Muscle of leg (tissue), 11 donors: ENCODE results near the gene SMC1B. TPM values are rescaled to one million over a fixed set of nuclear protein-coding genes. Genes with fewer than 3 reads are reported as not detected.
"Not testable (repeated sequence)": the region's sequence is repeated elsewhere in the genome, so short reads cannot be mapped to it uniquely, and the experiment has no call there.

ENCODE experiments used
- DNase-seq: peaks from one replicate; pipeline ENCODE4 v3.0.0; 2013
- H3K27ac ChIP-seq: one replicate; pipeline ENCODE4 v1.5.1; 2013; ENCODE audit warnings: mild to moderate bottlenecking, low read length, control low read depth
- H3K27me3 ChIP-seq: one replicate; pipeline ENCODE4 v1.6.1; 2013; ENCODE audit warnings: low read length; ENCODE audit not compliant: control insufficient read depth, insufficient read depth
- H3K36me3 ChIP-seq: one replicate; pipeline ENCODE4 v1.6.1; 2013; ENCODE audit warnings: low read length; ENCODE audit not compliant: control insufficient read depth, insufficient read depth
- H3K4me1 ChIP-seq: one replicate; pipeline ENCODE4 v1.6.1; 2013; ENCODE audit warnings: low read length; ENCODE audit not compliant: control insufficient read depth, insufficient read depth
- H3K4me3 ChIP-seq: one replicate; pipeline ENCODE4 v1.5.1; 2013; ENCODE audit warnings: low read length, control low read depth
- H3K9me3 ChIP-seq: replicated peaks from 2 replicates; pipeline ENCODE4 v1.6.1; 2013; ENCODE audit warnings: low read depth, low read length; ENCODE audit not compliant: control insufficient read depth
- WGBS: methylation state at CpG from one replicate; pipeline ENCODE4 v1.1.5; 2013; ENCODE audit warnings: missing lambda C conversion rate; ENCODE audit not compliant: insufficient coverage; 5-methylcytosine and 5-hydroxymethylcytosine counted together
- polyA plus RNA-seq, 8 donors: library from polyadenylated mRNA; unstranded; fragments of 120-200 nt; gene quantifications; one replicate each; pipeline versions ENCODE4 v1.2.1 to v1.2.3, GENCODE V29; 2013; ENCODE audit warnings: inconsistent platforms in 1 of 8, low replicate concordance in 1 of 8; ENCODE audit not compliant: insufficient read length in 8 of 8, insufficient read depth in 1 of 8
- total RNA-seq: library from RNA; stranded (reverse); fragments of 120-200 nt; gene quantifications from one replicate; pipeline ENCODE4 v1.2.4, GENCODE V29; 2013

SMC1B gene
- total and polyA plus RNA-seq, 9 donors: 0.04 to 0.16 (median 0.08) TPM; not detected in 1

DNA sequence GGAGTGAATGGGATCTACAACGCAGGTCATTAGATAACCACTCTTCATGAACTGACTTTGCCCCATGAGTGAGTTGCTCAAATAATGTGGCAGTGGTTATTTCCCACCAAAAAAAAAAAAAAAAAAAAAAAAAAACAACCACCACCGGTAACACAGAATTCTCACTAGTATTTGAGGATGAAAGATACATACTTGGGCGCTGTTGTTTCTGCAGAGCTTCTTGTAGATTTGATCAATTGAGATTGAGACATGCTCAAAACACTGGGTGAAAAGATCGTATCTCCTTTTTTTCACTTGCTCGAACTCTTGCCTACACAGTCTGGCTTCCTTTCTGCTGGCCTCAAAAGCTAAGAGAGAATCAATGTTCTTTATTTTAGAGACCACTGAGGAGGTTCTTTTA is 59.6 kb downstream of the SMC1B start:
- no peak overlapping the region for H3K27ac ChIP-seq
- 100% methylated on average over 1 of the region's 5 CpGs for WGBS
- H3K9me3 ChIP-seq: no peaks in the 10 kb centered on the region
- H3K4me3 ChIP-seq: no peak overlapping the region
- H3K27me3 ChIP-seq: no peaks in the 10 kb centered on the region
- H3K4me1 ChIP-seq: no peaks in the 10 kb centered on the region
- no peak for DNase-seq
- H3K36me3 ChIP-seq: no peaks in the 10 kb centered on the region

DNA sequence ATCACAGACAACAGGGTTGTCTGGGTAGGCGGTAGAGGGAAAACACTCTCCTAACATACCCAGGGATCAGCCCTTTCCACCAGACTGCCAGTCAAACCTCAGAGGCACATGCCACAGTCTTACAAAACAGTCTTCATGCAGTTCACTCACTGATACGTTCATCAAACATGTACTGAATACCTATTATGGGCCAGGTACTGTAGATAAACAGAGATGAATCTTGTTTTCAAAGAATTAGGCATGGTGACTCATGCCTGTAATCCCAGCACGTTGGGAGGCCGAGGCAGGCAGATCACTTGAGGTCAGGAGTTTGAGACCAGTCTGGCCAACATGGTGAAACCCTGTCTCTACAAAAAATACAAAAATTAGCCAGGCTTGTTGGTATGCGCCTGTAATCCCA is 60.6 kb downstream of the SMC1B start:
- not testable (repeated sequence) for H3K27ac ChIP-seq, H3K36me3 ChIP-seq, DNase-seq, H3K4me3 ChIP-seq, H3K27me3 ChIP-seq, H3K9me3 ChIP-seq, H3K4me1 ChIP-seq
- WGBS: 100% methylated on average over 1 of the region's 5 CpGs

DNA sequence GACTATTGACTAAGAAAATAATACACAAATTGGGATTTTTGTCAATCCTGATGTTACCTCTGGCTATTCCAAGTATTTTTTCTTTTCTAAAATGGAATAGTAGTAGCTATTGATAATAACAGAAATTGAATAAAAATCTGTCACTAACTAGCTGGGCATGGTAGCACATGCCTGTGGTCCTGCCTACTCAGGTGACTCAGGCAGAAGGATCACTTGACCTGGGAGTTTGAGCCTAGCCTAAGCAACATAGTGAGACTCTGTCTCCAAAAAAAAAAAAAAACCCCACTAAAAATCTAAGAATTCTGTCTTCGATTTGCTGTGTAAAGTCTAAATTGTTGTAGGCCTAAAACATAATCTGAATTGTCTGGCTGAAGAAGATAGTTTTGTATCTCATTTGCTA is 61.4 kb downstream of the SMC1B start:
- no peaks in the 10 kb centered on the region for H3K4me1 ChIP-seq
- WGBS: no CpG with 5 or more reads among the region's 1 CpG
- no peak overlapping the region for H3K4me3 ChIP-seq
- peaks cover 1% of the 10 kb centered on the region for H3K36me3 ChIP-seq
- H3K9me3 ChIP-seq: no peaks in the 10 kb centered on the region
- DNase-seq: no peak
- H3K27ac ChIP-seq: no peak overlapping the region
- H3K27me3 ChIP-seq: no peaks in the 10 kb centered on the region

DNA sequence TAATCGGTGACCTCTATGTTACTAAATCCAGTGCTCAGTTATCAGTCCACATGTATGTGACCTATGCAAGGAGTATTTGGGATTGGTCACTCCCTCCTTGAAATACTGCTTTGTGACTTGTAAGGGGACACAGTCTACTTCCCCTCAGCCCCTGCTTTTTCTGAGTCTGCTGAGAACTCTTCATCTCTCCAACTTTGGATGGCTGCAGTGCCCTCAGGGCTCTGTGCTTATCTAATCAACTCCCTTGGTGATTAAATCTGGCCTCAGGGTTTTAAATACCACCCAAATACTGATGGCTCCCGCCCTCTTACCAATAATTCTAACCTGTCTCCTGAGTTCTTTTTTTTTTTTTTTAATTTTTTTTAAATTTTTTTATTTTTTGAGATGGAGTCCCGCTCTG is 63.5 kb downstream of the SMC1B start:
- Histone ChIP-seq H3K4me3 (no peak overlapping the region), H3K36me3 (peaks cover 5% of the 10 kb centered on the region), H3K9me3 (no peaks in the 10 kb centered on the region), H3K27ac (no peak overlapping the region), H3K27me3 (no peaks in the 10 kb centered on the region), H3K4me1 (no peaks in the 10 kb centered on the region)
- DNase-seq: no peak
- no CpG with 5 or more reads among the region's 3 CpGs for WGBS

DNA sequence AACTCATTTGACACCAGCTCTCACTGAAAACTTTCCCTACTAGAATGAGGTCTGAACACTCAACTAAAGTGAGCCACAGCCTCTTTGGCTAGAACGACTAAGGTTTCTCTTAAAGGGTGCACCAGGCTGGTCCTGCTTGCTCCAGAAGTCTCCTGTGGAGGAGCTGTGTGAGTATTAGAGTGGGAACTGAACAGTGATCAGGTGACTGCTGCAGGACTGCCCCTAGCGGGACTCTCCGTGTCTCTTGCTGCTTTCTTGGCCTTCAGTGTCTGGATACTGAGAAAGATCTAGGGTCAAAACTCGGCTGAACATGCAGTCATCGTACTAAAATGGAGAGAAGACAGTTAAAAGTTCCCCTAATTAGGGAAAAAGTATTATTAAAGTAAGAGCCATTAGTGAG is 69.1 kb downstream of the SMC1B start:
- peaks cover 6% of the 10 kb centered on the region for H3K4me1 ChIP-seq
- H3K4me3 ChIP-seq: no peak overlapping the region
- H3K36me3 ChIP-seq: peaks cover 29% of the 10 kb centered on the region
- 30% methylated on average over 3 of the region's 5 CpGs for WGBS
- no peaks in the 10 kb centered on the region for H3K27me3 ChIP-seq
- H3K9me3 ChIP-seq: no peaks in the 10 kb centered on the region
- H3K27ac ChIP-seq: no peak overlapping the region
- no peak for DNase-seq

DNA sequence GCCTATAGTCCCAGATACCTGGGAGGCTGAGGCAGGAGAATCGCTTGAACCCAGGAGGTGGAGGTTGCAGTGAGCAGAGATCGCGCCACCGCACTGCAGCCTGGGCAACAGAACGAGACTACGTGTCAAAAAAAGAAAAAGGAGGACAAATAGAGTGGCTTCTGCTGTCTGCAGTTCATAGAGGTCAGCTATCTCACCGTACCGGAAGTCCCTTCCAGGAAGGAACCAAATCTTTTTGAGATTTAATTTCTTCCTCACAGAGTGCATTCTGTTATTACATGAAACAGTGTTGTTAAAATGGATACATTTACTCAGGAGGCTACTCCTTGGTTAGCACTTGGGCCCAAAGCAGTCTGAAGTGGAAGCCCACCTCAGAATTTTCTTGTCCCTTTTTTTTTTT is 70.3 kb downstream of the SMC1B start:
- Histone ChIP-seq H3K27ac (no peak overlapping the region), H3K4me3 (no peak overlapping the region), H3K36me3 (peaks cover 36% of the 10 kb centered on the region), H3K27me3 (no peaks in the 10 kb centered on the region), H3K4me1 (peaks cover 6% of the 10 kb centered on the region), H3K9me3 (no peaks in the 10 kb centered on the region)
- WGBS: 96% methylated on average over 3 of the region's 8 CpGs
- no peak for DNase-seq

DNA sequence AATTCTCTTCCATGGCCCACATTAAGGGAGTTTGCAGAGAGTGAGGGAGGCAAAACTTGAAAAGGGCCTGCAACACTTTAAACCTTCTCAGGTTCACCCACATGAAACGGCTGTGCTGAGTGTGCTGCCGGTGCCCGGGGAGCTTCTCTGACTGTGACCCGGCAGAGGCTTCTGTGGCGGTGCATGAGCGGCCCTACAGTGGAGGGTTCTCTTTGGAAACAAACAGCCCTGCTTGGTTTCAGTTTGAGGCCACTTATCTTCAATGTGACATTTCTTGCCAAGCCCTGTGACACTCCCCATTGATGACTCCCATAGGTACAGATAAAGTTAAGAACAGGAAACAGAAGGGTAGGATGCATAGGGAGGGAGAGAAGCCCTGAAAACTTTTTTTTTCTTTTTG is 71.9 kb downstream of the SMC1B start:
- peak; percentile 24 for DNase-seq
- Histone ChIP-seq H3K4me1 (peaks cover 16% of the 10 kb centered on the region), H3K9me3 (no peaks in the 10 kb centered on the region), H3K27me3 (no peaks in the 10 kb centered on the region), H3K4me3 (no peak overlapping the region), H3K27ac (no peak overlapping the region), H3K36me3 (peaks cover 36% of the 10 kb centered on the region)
- 60% methylated on average over 1 of the region's 6 CpGs for WGBS

DNA sequence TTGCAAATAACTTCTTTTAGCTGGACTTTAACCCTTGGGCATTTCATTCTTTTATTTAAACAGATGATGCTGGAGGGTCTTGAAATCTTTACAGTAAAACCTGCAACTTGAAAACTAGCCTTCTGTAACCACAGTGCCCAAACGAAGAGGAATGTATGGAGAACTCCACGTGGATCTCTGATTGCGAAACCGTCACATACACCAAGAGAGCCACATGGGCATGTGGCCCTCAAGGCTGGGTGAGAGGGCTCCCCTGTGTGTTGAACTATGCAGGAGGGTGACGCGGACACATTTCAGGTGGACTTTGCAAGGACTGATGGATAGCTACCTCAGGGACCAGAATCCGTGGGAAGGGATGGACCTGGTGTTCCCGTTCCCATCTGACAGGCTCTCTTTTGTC is 73.1 kb downstream of the SMC1B start:
- Histone ChIP-seq H3K27ac (no peak overlapping the region), H3K4me1 (peaks cover 26% of the 10 kb centered on the region), H3K36me3 (peaks cover 34% of the 10 kb centered on the region), H3K4me3 (no peak overlapping the region), H3K27me3 (no peaks in the 10 kb centered on the region), H3K9me3 (no peaks in the 10 kb centered on the region)
- no peak for DNase-seq
- WGBS: 86% methylated on average over 6 of the region's 8 CpGs

DNA sequence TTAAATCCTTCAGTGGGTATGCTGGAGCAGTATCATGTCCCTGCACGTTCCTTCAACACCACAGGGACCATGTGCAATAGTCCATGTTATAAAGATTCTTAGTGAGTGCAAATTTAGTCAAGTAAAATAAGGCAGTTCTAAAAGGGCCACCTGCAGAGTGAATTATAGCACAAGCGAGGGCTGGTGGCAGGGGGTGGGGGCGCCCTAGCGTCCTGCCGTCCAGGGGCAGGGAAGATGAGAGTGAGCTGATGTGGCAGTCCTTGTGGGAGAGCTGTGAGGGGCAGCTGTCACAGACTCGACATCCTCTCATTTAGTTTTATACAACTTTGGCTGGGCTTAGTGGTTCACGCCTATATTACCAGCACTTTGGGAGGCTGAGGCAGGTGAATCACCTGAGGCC is 74.6 kb downstream of the SMC1B start:
- peaks cover 39% of the 10 kb centered on the region for H3K4me1 ChIP-seq
- H3K27me3 ChIP-seq: no peaks in the 10 kb centered on the region
- no peak overlapping the region for H3K27ac ChIP-seq
- H3K36me3 ChIP-seq: peaks cover 40% of the 10 kb centered on the region
- H3K4me3 ChIP-seq: no peak overlapping the region
- H3K9me3 ChIP-seq: no peaks in the 10 kb centered on the region
- no peak for DNase-seq
- WGBS: 100% methylated on average over 2 of the region's 7 CpGs

DNA sequence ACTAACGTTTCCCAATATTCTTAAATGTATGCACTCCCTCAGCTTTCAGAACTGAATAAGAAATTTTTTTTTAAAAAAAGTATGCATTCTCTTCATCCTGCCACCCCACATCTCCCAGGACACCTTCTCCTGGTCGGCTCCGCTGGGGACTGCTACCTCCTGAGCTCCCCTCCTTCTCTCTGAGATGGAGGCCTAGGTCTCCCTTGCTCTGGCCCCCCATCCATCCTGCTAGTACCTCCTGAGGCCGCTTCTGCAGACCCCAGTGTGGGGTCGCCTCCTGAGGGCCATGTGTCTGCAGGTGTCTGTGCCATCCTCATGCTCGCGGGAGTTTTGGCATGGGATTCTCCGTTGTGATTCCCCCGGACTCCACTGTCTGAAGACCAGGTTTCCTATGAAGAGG is 75.9 kb downstream of the SMC1B start:
- Histone ChIP-seq H3K36me3 (peaks cover 40% of the 10 kb centered on the region), H3K4me1 (peaks cover 39% of the 10 kb centered on the region), H3K9me3 (no peaks in the 10 kb centered on the region), H3K27me3 (no peaks in the 10 kb centered on the region), H3K27ac (peak overlapping the region; percentile 4), H3K4me3 (no peak overlapping the region)
- WGBS: 83% methylated on average over 6 of the region's 9 CpGs
- DNase-seq: no peak

DNA sequence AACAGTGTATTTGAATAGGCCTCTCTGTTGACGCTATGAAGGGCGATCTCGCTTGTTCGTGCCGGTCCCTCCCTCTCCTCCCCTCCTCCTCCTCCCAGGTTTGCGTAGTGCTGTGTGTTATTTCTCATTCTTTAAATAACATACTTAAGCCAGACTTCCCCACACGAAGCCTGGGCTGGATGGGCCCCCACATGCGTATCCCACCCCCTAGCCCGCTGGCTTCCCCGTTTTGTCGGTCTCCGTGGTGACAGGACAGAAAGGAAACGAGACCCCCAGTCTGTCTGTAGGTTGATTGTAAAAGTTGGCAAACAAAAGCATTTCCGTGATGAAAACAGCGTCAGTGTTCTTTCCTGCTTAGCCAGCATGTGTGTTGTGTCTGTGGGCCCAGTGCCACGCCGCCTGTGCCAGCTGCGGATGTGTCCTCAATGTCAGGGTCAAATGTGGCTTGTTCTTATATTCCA is 76.4 kb downstream of the SMC1B start:
- Histone ChIP-seq H3K4me1 (peaks cover 39% of the 10 kb centered on the region), H3K9me3 (no peaks in the 10 kb centered on the region), H3K27me3 (no peaks in the 10 kb centered on the region), H3K36me3 (peaks cover 42% of the 10 kb centered on the region), H3K4me3 (no peak overlapping the region), H3K27ac (peak overlapping the region; percentile 63)
- peak; percentile 91 for DNase-seq
- WGBS: 10% methylated on average over 3 of the region's 18 CpGs
